Measurements from ENCODE around the gene CENPX.
A peak's percentile ranks its signal among the peaks of the same experiment; 100 is the strongest.

CENPX gene

GRCh38 chr17:82055023-82055964 lies 32.6 kb upstream of the CENPX start:
- DNase-seq: no peak

GRCh38 chr17:82054351-82055022 lies 31.8 kb upstream of the CENPX start:
- DNase-seq: no peak

- DNase-seq: no peak
These were observed 31.0 kb upstream of the CENPX start for GRCh38 chr17:82053556-82054263.

- no peak for DNase-seq
These were observed 30.5 kb upstream of the CENPX start for GRCh38 chr17:82053130-82053529.

- DNase-seq: no peak
These were observed 30.0 kb upstream of the CENPX start for GRCh38 chr17:82052638-82053059.

GRCh38 chr17:82051776-82052637 lies 29.3 kb upstream of the CENPX start, which contains the start of the genes GPS1 and RFNG:
GPS1 (plus strand) TSS chr17:82051898; CDS start chr17:82051932, 34 bp downstream.
RFNG (minus strand) TSS chr17:82051811; CDS start chr17:82051766, 45 bp downstream.
- peak; percentile 63 to 81 for DNase-seq

- no peak for DNase-seq
These were observed 28.3 kb upstream of the CENPX start for GRCh38 chr17:82050761-82051641.

GRCh38 chr17:82050152-82050760 lies 27.6 kb upstream of the CENPX start:
- DNase-seq: no peak

- no peak for DNase-seq
These were observed 26.9 kb upstream of the CENPX start for GRCh38 chr17:82049521-82049971.

GRCh38 chr17:82049106-82049505 lies 26.4 kb upstream of the CENPX start:
- DNase-seq: no peak

GRCh38 chr17:82048571-82048971 lies 25.9 kb upstream of the CENPX start:
- no peak for DNase-seq

- DNase-seq: no peak
These were observed 25.4 kb upstream of the CENPX start for GRCh38 chr17:82047914-82048570.

- no peak for DNase-seq
These were observed 24.7 kb upstream of the CENPX start for GRCh38 chr17:82047379-82047778.

- DNase-seq: no peak
These were observed 24.2 kb upstream of the CENPX start for GRCh38 chr17:82046903-82047302.

GRCh38 chr17:82045936-82046484 lies 23.3 kb upstream of the CENPX start:
- DNase-seq: no peak

GRCh38 chr17:82043507-82043906 lies 20.8 kb upstream of the CENPX start:
- DNase-seq: no peak

- DNase-seq: no peak
These were observed 20.0 kb upstream of the CENPX start for GRCh38 chr17:82042649-82043048.

- DNase-seq: no peak
These were observed 18.6 kb upstream of the CENPX start for GRCh38 chr17:82041144-82041814.

- no peak for DNase-seq
These were observed 17.1 kb upstream of the CENPX start for GRCh38 chr17:82039695-82040299.

Measured in CD4-positive, alpha-beta T cell treated with Interferon alpha-2 for 1 hour (primary cell).